ENCODE results near the gene GORASP1. TPM values are rescaled to one million over a fixed set of nuclear protein-coding genes. Genes with fewer than 3 reads are reported as not detected.

Gene GORASP1
- total RNA-seq, 1 donor from 2014 or later = 52.8 TPM

GRCh38 chr3:39127269-39127907, 20.0 kb upstream of the GORASP1 start:
- TF ChIP-seq, protein P1, sequence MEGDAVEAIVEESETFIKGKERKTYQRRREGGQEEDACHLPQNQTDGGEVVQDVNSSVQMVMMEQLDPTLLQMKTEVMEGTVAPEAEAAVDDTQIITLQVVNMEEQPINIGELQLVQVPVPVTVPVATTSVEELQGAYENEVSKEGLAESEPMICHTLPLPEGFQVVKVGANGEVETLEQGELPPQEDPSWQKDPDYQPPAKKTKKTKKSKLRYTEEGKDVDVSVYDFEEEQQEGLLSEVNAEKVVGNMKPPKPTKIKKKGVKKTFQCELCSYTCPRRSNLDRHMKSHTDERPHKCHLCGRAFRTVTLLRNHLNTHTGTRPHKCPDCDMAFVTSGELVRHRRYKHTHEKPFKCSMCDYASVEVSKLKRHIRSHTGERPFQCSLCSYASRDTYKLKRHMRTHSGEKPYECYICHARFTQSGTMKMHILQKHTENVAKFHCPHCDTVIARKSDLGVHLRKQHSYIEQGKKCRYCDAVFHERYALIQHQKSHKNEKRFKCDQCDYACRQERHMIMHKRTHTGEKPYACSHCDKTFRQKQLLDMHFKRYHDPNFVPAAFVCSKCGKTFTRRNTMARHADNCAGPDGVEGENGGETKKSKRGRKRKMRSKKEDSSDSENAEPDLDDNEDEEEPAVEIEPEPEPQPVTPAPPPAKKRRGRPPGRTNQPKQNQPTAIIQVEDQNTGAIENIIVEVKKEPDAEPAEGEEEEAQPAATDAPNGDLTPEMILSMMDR (IDR thresholded peaks at IDR 0.05) = no peak
- no peak overlapping the region for H3K27ac Mint-ChIP-seq (ENCODE audit: unreplicated experiment)
- H3K9me3 Mint-ChIP-seq (ENCODE audit: low read depth) = no peaks in the 10 kb centered on the region
- no peaks in the 10 kb centered on the region for H3K36me3 Mint-ChIP-seq (ENCODE audit: low read depth)
- peak; percentile 66 for DNase-seq (ENCODE audit: low spot score)
- H3K4me3 Mint-ChIP-seq (ENCODE audit: unreplicated experiment) = no peak overlapping the region
- H3K4me1 Mint-ChIP-seq (ENCODE audit: low read depth) = peaks cover 17% of the 10 kb centered on the region
- H3K27me3 Mint-ChIP-seq (ENCODE audit: low read depth) = no peaks in the 10 kb centered on the region

GRCh38 chr3:39126532-39127071, 19.2 kb upstream of the GORASP1 start:
- Mint-ChIP-seq H3K4me1 (ENCODE audit: low read depth) (peaks cover 19% of the 10 kb centered on the region), H3K4me3 (ENCODE audit: unreplicated experiment) (no peak overlapping the region)

DNA sequence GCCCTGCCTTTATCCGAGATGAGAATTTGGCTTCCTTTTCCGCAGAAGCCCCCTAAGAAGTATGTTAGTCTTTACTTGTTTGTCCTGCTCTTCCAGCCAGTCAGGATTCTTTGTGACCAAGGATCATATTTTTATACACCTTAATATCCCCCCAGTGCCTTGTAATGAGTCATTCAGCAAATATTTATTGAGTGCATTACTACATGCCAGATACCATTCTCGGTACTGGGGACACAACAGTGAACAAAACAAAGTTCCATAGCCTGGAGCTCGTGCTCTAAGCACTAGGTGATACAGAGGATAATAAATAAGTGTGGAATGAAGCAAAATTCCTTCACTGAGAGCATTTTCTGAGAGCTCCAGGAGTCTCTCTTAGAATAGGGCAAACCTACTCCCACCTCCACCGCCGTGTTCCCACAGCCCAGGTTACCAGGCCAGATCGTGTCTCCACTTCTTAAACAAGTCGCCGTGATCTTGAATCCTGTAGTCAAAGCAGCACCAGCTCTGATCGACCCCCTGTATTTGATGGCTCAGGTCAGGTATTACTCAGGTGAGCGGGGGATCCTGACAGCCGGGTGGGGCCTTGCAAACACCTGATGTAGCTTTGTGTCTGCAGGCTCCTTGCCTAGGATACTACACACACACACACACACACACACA, 18.5 kb upstream of the GORASP1 start:
- H3K27me3 Mint-ChIP-seq (ENCODE audit: low read depth) = no peaks in the 10 kb centered on the region
- DNase-seq (ENCODE audit: low spot score) = peak; percentile 35
- no peak overlapping the region for H3K27ac Mint-ChIP-seq (ENCODE audit: unreplicated experiment)
- no peak overlapping the region for H3K4me3 Mint-ChIP-seq (ENCODE audit: unreplicated experiment)
- H3K4me1 Mint-ChIP-seq (ENCODE audit: low read depth) = peaks cover 19% of the 10 kb centered on the region
- H3K9me3 Mint-ChIP-seq (ENCODE audit: low read depth) = no peaks in the 10 kb centered on the region
- TF ChIP-seq, protein P1 (IDR thresholded peaks at IDR 0.05) = no peak
- peaks cover 2% of the 10 kb centered on the region for H3K36me3 Mint-ChIP-seq (ENCODE audit: low read depth)

More at GRCh38 chr3:39126532-39127071, 19.2 kb upstream of the GORASP1 start:
- peak; percentile 29 for DNase-seq (ENCODE audit: low spot score)
- no peaks in the 10 kb centered on the region for H3K27me3 Mint-ChIP-seq (ENCODE audit: low read depth)
- H3K27ac Mint-ChIP-seq (ENCODE audit: unreplicated experiment) = no peak overlapping the region
- no peaks in the 10 kb centered on the region for H3K9me3 Mint-ChIP-seq (ENCODE audit: low read depth)
- TF ChIP-seq, protein P1 (IDR thresholded peaks at IDR 0.05) = peak; percentile 77
- H3K36me3 Mint-ChIP-seq (ENCODE audit: low read depth) = peaks cover 2% of the 10 kb centered on the region

DNA sequence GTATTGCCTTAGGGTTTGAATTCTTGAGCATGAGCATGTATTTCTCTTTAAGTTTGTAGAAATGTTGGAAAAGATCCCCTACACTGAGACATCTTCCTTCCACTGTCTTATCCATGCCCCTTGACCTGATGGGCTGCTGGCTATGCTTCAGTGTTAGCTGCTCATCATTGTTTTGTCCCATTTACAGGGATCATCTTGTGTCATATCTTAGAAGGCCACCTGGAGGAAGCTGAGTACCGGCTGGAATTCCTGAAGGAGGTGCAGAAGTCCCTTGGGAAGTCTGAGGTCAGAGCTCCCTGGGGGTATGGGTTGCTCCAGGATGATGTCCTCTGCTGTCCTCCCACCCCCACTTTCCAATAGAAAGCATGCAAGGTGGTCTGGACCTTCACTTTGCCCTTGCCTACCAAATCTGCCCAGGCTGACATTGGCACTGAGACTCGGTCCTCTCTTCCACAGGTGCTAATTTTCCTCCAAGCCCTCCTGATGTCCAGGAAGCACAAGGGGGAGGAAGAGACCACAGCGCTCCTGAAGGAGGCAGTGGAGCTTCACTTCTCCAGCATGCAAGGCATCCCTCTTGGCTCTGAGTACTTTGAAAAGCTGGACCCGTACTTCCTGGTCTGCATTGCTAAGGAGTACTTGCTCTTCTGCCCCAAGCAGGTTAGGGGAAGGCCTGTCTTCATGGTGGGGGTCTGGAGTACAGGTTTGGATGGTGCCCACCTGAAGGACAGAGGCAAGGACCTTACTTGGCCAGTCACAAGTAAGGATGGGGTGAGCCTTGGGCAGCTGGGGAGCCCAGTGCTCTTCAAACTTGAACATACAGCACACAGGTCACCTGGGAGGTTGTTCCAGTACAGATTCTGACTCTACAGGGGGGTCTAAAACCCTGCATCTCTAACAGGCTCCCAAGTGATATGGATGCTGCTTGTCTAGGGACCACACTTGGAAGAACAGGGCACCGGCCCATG, 17.7 kb upstream of the GORASP1 start:
- Mint-ChIP-seq H3K27ac (ENCODE audit: unreplicated experiment) (peak overlapping the region; percentile 41), H3K4me3 (ENCODE audit: unreplicated experiment) (no peak overlapping the region), H3K27me3 (ENCODE audit: low read depth) (no peaks in the 10 kb centered on the region), H3K9me3 (ENCODE audit: low read depth) (no peaks in the 10 kb centered on the region), H3K4me1 (ENCODE audit: low read depth) (peaks cover 19% of the 10 kb centered on the region), H3K36me3 (ENCODE audit: low read depth) (peaks cover 2% of the 10 kb centered on the region)
- TF ChIP-seq, protein P1 (IDR thresholded peaks at IDR 0.05) = peak; percentile 69
- DNase-seq (ENCODE audit: low spot score) = peak; percentile 32

GRCh38 chr3:39122813-39123212, 15.4 kb upstream of the GORASP1 start:
- peaks cover 3% of the 10 kb centered on the region for H3K36me3 Mint-ChIP-seq (ENCODE audit: low read depth)
- no peak overlapping the region for H3K27ac Mint-ChIP-seq (ENCODE audit: unreplicated experiment)
- TF ChIP-seq, protein P1 (IDR thresholded peaks at IDR 0.05) = no peak
- no peak overlapping the region for H3K4me3 Mint-ChIP-seq (ENCODE audit: unreplicated experiment)
- no peaks in the 10 kb centered on the region for H3K27me3 Mint-ChIP-seq (ENCODE audit: low read depth)
- no peaks in the 10 kb centered on the region for H3K9me3 Mint-ChIP-seq (ENCODE audit: low read depth)
- peaks cover 19% of the 10 kb centered on the region for H3K4me1 Mint-ChIP-seq (ENCODE audit: low read depth)
- no peak for DNase-seq (ENCODE audit: low spot score)
